MCF 10A (cell line): ENCODE data around the gene MS4A15. TPM values are rescaled to one million over a fixed set of nuclear protein-coding genes. Genes with fewer than 3 reads are reported as not detected.

Source experiments
- BruUV-seq: library from RNA; stranded (reverse); fragments of 400-500 nt; replicated peaks from 2 replicates; lab custom pipeline; 2021; lab: Mats Ljungman, UMichigan
- CTCF ChIA-PET: fragments of 300-600 bp; sonication (Branson Sonifier 250); formaldehyde crosslinking; extraction: SDS; loops from one replicate; lab custom pipeline; 2021; ENCODE audit warnings: antibody characterized with exemption, inconsistent platforms; lab: Yijun Ruan, JAX
- POLR2A ChIA-PET: fragments of 300-600, 350-650 bp; sonication (Branson Sonifier 250); formaldehyde crosslinking; extraction: SDS; loops from one replicate; lab custom pipeline; 2020; ENCODE audit warnings: antibody characterized with exemption, inconsistent platforms; lab: Yijun Ruan, JAX
- DNase-seq: peaks from one replicate; pipeline ENCODE4 v3.0.0-alpha.2; 2018; ENCODE audit not compliant: unreplicated experiment
- H3K27ac Mint-ChIP-seq: one replicate; pipeline ENCODE4 v1.8.0; 2022; ENCODE audit warnings: mild to moderate bottlenecking, low read depth, mixed read lengths; ENCODE audit not compliant: unreplicated experiment
- H3K27me3 Mint-ChIP-seq: one replicate; pipeline ENCODE4 v1.8.0; 2022; ENCODE audit warnings: mixed read lengths; ENCODE audit not compliant: insufficient read depth, unreplicated experiment
- H3K36me3 Mint-ChIP-seq: one replicate; pipeline ENCODE4 v1.8.0; 2022; ENCODE audit warnings: mild to moderate bottlenecking, moderate library complexity, mixed read lengths; ENCODE audit not compliant: insufficient read depth, unreplicated experiment
- H3K4me1 Mint-ChIP-seq: one replicate; pipeline ENCODE4 v1.8.0; 2022; ENCODE audit warnings: mixed read lengths; ENCODE audit not compliant: insufficient read depth, unreplicated experiment
- H3K4me3 Mint-ChIP-seq: one replicate; pipeline ENCODE4 v1.8.0; 2022; ENCODE audit warnings: mild to moderate bottlenecking, moderate library complexity, mixed read lengths; ENCODE audit not compliant: unreplicated experiment
- H3K9me3 Mint-ChIP-seq: one replicate; pipeline ENCODE4 v1.8.0; 2022; ENCODE audit warnings: mixed read lengths; ENCODE audit not compliant: unreplicated experiment
- CTCF ChIP-seq: fragments of 200-600 bp; IDR thresholded peaks from one replicate; pipeline ENCODE4 v1.8.0; 2022; ENCODE audit warnings: antibody characterized with exemption, mild to moderate bottlenecking; ENCODE audit not compliant: unreplicated experiment
- intact Hi-C: fragments of 100-400 bp; cut with micrococcal nuclease; formaldehyde crosslinking; loops from 2 replicates; pipeline ENCODE4 v1.14.1; 2022
- total RNA-seq: library from RNA; stranded (reverse); gene quantifications from 2 replicates; pipeline ENCODE4 v1.2.3, GENCODE V29; 2022

The MS4A15 gene
- total RNA-seq, 1 experiment from 2014 or later, result not detected

GRCh38 chr11:60791153-60791933, 34.7 kb downstream of the MS4A15 start:
- Mint-ChIP-seq H3K4me3 (no peak overlapping the region), H3K27me3 (peaks cover 25% of the 10 kb centered on the region), H3K27ac (no peak overlapping the region), H3K36me3 (no peaks in the 10 kb centered on the region), H3K9me3 (no peaks in the 10 kb centered on the region), H3K4me1 (no peaks in the 10 kb centered on the region)
- BruUV-seq, result no TSS peak
- TF ChIP-seq CTCF, result no peak
- ChIA-PET POLR2A (interaction anchor here (0.7 kb wide), 1 partner anchor 29 kb away, joined by 4 read pairs; no protein-coding TSS in a partner anchor), CTCF (no interaction called here)
- intact Hi-C loops, result no loop called here
- no peak for DNase-seq

- intact Hi-C loops, result no loop called here
- Mint-ChIP-seq H3K4me1 (no peaks in the 10 kb centered on the region), H3K9me3 (no peaks in the 10 kb centered on the region), H3K4me3 (no peak overlapping the region), H3K36me3 (no peaks in the 10 kb centered on the region), H3K27me3 (peaks cover 25% of the 10 kb centered on the region), H3K27ac (no peak overlapping the region)
- no peak for TF ChIP-seq CTCF
- ChIA-PET POLR2A (no interaction called here), CTCF (interaction anchor here (1.1 kb wide), 1 partner anchor 17 kb away, joined by 3 read pairs; no protein-coding TSS in a partner anchor)
- no peak for DNase-seq
- no TSS peak for BruUV-seq
Observed at GRCh38 chr11:60792521-60792920, 35.9 kb downstream of the MS4A15 start.

GRCh38 chr11:60795291-60795690, 38.6 kb downstream of the MS4A15 start:
- Mint-ChIP-seq H3K4me1 (no peaks in the 10 kb centered on the region), H3K36me3 (no peaks in the 10 kb centered on the region), H3K4me3 (no peak overlapping the region), H3K27ac (no peak overlapping the region), H3K27me3 (peaks cover 40% of the 10 kb centered on the region), H3K9me3 (no peaks in the 10 kb centered on the region)
- ChIA-PET CTCF (interaction anchor here (1.0 kb wide), 1 partner anchor 104 kb away, joined by 4 read pairs; no protein-coding TSS in a partner anchor), POLR2A (no interaction called here)
- TF ChIP-seq CTCF, result no peak
- no TSS peak for BruUV-seq
- intact Hi-C loops, result no loop called here
- DNase-seq, result no peak

- TF ChIP-seq CTCF, result no peak
- ChIA-PET POLR2A (no interaction called here), CTCF (no interaction called here)
- intact Hi-C loops, result no loop called here
- no peak for DNase-seq
- Mint-ChIP-seq H3K36me3 (no peaks in the 10 kb centered on the region), H3K27ac (no peak overlapping the region), H3K4me3 (no peak overlapping the region), H3K27me3 (peaks cover 49% of the 10 kb centered on the region), H3K4me1 (no peaks in the 10 kb centered on the region), H3K9me3 (no peaks in the 10 kb centered on the region)
- BruUV-seq, result no TSS peak
Observed at GRCh38 chr11:60797846-60798630, 41.4 kb downstream of the MS4A15 start.
